Activated CD8-positive, alpha-beta memory T cell treated with anti-CD3 and anti-CD28 coated beads, Interleukin-2, amount 50 U/mL, for 48 hours (primary cell): ENCODE measurements around the gene POLR2J.
"Not testable (repeated sequence)": the region's sequence is repeated elsewhere in the genome, so short reads cannot be mapped to it uniquely, and the experiment has no call there.

ENCODE experiments used
- DNase-seq: peaks from one replicate; pipeline ENCODE4 v3.0.0-alpha.2; 2020

The POLR2J gene

DNA sequence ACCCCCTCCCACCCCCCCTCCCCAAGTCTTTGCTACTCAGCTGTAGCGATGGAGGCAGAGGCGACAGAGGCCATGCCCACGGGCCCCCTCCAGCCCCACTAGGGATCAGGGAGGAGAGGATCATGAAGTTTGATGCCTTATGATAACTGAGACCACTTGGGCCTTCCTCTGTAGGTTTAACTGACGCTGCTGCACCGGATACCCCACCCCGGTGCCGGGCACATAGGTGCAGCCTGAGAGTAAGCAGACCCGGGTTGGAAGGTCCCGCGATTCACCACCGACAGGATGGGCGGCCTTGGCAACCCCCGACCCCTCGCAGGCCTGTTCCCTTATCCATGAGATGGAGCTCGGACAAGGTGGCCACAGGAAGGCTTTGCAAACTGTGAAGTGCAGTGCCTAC is 15.3 kb upstream of the POLR2J start:
- DNase-seq: not testable (repeated sequence)

DNA sequence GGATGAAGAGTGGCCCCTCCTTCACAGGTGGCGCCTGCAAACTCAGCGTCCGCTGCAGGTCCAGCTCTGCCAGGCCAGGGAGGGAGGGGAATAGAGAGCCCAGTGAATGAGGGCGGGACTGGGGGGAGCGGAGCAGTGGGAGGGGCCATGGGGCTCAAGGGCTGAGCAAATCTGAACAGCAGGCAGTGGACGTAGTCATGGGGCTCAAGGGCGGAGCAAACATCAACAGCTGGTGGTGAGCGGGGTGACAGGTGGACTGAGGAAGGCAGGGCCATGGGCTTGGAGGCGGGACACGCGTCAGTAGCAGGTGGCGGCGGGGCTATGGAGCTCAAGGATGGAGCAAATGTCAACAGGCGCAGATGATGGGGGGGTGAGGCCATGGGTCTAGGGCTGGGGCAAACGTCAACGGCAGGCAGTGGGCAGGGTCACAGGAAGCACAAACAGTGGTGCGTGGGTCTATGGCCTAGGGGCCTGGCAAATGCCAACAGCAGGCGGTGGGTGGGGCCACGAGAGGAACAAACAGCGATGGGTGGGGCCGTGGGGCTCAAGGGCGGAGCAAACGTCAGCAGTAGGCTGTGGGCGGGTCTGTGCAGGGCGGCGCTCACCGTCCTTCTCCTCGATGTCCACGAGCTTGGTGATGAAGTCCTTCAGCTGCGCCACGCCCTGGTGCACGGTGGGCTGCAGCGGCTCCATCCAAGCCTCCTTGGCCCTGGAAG is 14.7 kb upstream of the POLR2J start:
- not testable (repeated sequence) for DNase-seq

DNA sequence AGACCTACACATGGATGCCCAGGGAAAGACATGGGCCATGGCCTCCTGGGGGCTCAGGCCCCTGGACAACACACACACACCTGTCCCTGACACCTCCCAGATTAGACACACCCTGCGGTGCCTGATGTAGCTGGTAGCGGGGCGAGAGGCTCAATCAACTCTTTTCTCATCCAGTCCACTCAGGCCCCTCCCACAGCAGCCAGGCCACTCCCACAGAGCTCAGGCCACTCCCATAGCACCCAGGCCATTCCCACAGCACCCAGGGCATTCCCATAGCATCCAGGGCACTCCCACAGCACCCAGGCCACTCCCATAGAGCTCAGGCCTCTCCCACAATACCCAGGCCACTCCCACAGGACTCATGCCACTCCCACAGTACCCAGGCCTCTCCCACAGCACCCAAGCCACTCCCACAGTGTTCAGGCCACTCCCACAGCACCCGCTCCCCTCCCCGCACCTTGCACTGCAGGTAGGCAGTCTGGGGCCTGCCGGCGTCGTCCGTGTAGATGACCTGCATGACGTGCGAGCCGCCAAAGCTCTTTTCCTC is 11.9 kb upstream of the POLR2J start:
- peak; percentile 82 for DNase-seq

DNA sequence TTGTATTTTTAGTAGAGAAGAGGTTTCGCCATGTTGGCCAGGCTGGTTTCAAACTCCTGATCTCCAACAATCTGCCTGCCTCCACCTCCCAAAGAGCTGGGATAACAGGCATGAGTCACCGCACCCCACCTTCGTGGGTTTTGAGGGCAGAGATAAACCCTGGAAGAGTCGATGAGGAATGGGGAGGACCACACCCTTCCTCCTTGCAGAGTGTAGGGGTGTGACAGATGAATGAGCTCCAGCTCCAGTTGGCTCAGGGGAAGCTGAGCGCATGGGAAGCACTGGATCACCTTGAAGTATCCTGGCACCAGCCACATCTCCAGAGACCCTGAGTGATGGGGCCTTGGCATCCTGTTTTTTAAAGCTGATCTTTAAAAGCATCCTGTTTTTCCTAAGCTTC is 5.6 kb upstream of the POLR2J start:
- DNase-seq: not testable (repeated sequence)

DNA sequence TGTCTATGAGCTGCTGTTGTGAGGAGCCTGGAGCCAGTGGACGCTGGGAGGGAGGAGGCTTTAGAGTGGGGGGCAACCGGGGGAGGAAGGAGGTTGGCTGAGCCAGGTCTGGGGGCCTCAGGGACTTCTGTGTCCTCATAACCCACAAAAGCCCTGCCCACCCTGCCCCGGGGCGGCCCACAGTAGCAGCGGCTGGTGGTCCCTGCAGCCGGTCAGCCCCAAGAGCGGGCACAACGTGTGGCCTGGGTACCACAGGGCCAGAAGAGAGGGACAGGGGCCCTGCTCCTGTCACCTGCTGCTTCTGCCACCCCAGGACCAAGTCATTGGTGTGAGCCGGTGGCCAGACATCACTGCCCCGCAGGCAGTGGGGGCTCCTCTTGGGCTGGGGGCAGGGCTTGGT is 3.2 kb upstream of the POLR2J start:
- DNase-seq: not testable (repeated sequence)

DNA sequence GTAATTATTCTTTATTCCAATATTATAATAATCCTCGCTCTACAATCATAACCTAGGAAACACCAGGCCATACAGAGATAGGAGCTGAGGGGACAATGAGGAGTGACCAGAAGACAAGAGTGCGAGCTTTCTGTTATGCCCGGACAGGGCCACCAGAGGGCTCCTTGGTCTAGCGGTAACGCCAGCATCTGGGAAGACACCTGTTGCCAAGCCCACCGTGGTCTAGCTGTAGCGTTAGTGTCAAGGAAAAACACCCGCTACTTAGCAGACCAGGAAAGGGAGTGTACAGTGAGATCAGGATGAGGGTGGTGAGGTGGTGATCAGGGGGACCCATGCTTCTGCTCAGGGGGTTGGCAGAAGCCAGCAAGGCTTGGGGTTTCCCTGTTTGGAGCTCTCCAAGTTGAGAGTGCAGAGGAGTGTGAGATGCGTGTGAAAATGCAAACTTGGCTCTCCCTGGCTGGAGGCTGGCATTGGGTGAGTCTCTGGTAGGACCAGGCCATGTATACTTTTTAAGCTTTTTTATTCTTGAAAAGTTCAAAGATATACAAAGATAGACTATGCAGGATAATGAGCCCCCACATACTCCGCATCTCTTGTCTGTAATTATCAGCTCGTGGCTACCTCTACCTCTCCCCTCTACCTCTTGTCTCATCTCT is 1.4 kb upstream of the POLR2J start:
- DNase-seq: peak; percentile 58

DNA sequence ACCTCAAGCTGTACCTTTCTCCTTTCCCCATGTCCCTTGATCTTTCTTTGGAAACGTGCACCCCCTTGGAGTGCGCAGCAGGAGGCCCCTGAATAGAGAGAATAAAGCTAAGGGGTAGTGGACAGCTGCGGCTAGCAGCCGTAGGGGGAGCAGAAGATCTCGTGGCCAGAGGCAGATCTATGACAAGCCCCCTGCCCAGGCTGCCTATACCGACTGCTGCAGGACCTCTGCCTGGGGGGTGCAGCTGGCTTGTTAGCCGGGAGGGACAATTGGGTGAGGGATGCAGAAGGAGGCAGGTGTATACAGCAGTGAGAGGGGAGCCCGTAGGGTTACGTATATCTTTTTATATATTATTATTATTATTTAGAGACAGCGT is 475 bp upstream of the POLR2J start:
- not testable (repeated sequence) for DNase-seq

DNA sequence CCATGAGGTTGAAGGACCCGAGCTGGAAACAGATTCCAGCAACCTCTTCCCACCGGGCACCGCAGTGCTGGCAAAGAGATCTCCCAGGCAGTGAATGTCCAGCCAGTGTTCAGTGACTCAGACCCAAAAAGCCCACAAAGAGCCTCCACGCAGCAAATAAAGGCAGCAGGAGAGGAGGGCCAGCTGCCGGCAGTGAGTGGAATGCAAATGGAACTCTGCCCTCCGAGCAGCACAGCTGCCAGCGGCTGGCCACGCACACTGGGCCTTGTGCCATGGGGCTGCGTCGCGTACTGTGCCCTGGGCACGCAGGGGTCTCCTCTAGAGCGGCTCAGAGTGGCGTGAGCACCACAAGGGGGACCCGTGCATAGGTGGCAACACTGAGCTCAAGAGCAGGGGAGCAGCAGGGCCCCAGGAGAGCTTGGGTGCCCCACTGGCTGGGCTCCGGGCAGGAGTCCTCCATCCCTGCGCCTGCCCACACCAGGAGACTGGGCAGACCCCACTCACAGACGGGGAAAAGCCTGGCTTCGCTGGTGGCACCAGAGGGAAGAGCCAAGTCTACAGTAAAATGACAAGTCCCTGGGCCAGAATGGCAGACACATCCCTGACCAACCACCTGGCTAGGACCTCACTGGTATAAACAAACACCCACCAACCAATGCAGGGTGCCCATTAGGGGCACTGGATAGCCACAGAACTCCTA is 3.8 kb downstream of the POLR2J start:
- DNase-seq: not testable (repeated sequence)

DNA sequence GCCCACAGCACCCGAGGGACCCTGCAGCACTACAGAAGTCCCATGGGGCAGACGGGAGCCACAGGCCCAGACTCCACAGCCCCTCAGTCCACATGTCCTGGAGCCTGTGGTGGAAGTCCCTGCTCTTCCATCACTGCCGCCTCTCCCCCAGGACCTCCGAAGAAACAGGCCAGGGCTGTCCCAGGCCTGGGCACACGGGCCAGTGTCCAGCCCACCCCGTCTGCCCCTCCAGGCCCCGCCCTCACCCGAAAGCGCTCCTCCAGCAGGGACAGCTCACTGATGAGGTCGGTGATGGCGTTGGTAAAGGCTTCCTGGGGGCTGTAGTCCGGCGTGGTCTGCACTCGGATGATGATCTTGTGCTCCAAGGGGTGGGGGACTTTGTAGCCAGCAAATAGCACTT is 4.6 kb downstream of the POLR2J start:
- DNase-seq: not testable (repeated sequence)

DNA sequence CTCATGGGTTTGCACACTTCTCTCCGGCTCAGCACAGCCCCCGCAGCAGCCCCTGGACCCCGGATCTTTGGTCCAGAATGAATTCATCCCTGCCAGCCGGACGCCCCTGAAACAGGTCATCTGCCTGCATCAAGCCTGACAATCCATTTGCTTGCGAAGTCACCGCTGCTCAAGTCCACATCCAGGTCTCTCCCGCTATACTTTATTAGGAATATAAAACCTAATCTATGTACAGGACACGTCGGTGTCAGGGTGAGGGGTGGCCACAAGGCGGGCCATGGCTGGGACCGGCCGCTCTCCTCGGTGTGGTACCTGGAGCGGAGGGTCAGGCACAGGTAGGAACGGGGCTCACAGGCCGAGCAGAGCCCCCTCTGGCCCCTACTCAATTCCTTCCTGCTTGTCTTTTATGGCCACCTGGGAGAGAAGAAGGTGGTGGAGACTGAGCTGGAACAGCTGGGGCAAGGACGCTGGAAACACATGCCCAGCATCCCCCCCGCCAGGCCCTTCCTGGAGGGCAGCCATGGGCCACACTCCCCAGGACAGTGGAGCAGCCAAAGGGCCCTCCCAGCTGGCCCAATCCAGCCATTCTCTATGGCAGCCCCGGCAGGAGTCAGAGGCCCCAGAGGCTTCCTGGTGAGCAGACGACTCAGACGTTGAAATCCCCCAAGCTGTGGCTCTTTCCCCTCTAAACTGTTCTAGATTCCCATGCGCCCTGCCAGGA is 5.3 kb downstream of the POLR2J start:
- peak; percentile 49 for DNase-seq

DNA sequence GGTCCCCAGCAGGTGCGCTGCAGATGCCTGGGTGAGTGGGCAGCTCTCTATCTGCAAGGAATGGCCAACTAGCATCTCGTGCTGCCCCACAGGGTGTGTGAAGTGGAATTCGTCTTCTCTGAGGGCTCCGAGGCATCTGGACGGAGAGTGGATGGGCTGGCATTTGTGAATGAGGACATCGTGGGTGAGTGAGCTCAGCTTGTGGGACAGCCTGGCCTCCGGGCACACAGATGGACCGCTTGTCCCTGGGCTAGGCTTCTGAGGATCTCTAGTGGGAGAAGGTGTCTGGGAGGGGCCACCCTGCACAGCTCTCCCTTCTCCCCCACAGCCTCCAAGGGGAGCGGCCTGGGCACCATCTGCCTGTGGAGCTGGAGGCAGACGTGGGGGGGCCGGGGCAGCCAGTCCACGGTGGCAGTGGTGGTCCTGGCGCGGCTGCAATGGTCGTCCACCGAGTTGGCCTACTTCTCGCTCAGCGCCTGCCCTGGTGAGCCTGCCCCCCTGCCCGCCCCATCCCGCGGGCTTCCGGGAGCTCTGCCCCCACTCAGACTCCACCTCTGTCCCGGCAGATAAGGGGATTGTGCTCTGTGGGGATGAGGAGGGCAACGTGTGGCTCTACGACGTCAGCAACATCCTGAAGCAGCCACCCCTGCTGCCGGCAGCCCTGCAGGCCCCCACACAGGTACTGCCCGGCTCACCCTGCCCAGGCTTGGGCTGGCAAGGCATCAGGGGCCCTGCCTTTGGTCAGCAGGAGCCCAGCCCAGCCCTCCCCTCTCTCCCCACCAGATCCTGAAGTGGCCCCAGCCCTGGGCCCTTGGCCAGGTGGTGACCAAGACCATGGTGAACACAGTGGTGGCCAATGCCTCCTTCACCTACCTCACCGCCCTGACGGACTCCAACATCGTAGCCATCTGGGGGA is 6.3 kb downstream of the POLR2J start:
- DNase-seq: no peak

DNA sequence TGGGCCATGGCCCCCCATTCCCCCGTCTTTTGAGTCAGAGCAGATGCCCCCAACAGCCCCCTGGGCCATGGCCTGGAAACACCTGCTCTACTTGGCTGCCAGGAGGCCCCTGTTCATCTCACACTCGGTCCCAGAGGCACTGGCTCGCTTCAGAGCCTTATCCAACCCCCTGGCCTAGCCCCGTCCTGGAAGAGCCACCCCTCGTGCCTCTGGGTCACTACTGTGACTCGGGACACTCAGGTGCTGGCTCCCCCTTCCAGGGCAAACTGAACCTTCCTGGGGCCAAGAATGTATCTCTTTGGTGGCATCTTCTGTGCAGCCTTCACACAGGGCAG is 7.0 kb downstream of the POLR2J start:
- no peak for DNase-seq

DNA sequence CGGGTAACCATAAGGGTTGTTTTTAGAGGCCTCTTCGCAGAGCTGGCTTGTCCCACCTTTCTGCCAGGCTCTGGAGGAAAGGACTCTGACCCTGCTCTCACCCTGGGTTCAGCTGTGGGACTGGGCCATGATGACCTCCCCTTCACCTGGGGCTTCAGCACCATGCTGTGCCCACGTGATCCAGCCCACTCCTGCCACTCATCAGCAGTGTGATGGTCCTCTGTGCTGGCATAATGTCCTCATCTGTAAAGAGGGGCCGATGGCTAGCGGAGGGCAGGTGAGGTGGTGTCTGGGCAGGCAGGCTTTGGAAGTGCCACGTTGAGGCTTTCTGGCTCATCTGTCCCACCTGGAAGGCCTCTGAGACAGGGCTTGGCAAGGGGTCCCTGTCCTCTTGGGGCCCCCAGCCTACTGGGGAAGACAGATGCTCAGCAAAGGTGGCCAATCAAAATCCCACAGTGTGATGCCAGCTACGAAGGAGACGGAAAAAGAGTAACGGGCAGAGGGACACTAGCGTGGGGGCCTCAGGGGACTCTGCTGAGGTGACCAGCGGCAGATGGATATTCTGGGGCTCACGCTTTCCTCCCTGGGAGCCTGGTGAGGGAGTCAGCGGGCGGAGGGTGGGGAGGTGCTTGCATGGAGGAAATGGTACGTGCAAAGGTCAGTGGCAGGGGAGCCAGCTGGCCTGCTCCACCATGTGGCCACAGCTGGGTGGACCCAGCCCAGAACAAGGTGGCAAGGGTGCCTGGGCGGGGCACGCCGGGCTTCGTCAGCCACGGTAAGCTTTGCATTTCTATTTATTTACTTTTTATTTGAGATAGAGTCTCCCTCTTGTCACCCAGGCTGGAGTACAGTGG is 8.5 kb downstream of the POLR2J start:
- DNase-seq: no peak

DNA sequence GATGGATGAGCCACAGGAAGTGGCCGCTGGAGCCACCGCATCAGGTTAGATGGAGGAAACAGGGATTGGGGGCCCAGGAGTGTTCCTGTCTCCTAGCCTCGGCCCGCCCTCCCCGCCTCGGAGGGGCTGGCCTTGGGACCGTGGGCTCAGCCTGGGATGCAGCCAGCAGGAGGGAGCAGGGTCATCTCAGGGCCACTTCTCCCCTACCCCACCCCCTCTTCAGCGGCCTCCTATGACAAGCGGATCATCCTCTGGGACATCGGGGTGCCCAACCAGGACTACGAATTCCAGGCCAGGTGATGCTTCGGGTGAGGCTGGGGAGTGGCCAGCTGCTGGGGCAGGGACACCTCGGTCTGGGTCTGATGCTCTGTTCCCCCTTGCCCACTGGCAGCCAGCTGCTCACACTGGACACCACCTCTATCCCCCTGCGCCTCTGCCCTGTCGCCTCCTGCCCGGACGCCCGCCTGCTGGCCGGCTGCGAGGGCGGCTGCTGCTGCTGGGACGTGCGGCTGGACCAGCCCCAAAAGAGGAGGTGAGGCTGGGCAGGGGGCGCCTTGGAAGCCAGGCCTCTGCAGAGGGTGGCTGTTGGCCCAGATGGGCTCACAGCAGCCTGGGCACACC is 9.3 kb downstream of the POLR2J start:
- DNase-seq: no peak

DNA sequence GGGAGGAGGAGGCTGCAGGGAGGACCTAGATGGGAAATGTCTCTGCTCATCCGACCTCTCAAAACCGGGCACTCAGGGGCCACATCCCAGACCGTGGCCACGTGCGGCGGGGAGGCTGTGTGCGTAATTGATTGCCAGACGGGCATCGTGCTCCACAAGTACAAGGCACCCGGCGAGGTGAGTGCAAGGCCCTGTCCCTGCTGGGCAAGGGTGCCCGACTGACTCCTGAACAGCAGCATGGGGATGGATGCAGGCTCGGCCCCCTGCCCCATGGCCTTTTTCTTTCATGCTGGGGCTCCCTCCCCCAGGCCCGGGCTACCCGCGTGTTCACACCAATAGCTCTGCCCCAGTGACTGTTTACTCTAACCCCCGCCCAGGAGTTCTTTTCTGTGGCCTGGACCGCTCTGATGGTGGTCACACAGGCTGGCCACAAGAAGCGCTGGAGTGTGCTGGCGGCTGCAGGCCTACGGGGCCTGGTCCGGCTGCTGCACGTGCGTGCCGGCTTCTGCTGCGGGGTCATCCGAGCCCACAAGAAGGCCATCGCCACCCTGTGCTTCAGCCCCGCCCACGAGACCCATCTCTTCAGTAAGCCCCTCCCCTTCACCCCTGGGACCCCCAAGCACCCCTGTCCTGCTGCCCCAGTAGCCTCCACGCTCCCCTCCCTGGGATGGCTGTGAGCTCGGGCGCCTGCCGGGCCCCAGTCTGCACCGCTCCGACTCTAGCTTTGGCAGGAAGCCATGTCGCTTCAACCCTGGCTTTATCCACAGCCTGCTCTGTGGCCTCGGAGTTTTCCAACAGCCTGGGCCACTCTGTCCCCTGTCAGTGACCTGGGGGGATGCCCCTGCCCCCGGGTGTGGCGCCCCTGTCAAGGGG is 10.0 kb downstream of the POLR2J start:
- DNase-seq: no peak

DNA sequence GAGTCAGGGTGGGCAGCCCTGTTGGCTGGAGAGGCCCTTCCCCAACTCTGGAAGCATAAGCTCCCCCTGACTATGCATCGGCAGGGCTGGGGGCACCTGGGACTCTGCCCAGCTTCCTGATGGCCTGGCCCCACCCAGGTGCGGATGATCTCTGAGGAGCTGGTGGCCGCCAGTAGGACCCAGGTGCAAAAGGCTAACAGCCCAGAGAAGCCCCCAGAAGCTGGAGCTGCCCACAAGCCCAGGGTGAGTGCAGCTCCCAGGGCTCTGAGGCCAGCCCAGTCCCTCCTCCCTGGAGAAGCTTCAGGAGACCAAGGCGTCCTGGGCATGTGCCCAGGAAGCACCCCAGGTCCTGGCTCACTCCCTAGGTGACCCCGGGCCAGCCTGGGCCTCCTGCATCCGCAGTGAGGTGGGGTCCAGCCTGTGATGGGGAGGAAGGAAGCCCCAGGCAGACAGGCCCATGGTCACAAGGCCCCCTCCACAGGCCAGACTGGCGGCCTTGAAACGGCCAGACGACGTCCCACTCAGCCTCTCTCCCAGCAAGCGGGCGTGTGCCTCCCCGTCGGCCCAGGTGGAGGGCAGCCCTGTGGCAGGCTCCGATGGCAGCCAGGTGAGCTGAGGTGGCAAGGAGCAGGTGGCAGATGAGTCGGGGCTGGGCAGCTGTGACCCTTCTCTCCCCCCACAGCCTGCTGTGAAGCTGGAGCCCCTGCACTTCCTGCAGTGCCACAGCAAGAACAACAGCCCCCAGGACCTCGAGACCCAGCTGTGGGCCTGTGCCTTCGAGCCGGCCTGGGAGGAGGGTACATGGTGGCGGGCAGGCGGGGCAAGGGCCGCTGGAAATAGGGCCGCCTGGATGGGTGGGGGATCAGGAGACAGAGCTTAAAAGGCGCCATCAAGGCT is 10.9 kb downstream of the POLR2J start:
- DNase-seq: no peak

DNA sequence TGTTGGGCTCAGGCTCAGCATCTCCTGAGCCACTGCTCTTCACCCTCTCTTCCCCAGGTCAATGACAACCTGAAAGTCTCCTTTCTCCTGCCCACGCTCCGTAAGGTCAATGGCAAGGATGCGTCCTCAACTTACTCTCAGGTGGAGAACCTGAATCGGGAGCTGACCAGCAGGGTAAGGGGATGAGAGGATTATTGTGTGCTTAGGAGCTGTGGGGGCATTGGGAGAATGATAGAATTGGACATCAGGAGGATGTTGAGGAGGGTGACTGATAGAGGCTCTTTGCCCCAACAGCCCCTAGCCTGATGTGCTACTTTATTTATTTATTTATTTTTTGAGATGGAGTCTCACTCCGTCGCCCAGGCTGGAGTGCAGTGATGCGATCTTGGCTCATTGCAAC is 12.6 kb downstream of the POLR2J start:
- no peak for DNase-seq

DNA sequence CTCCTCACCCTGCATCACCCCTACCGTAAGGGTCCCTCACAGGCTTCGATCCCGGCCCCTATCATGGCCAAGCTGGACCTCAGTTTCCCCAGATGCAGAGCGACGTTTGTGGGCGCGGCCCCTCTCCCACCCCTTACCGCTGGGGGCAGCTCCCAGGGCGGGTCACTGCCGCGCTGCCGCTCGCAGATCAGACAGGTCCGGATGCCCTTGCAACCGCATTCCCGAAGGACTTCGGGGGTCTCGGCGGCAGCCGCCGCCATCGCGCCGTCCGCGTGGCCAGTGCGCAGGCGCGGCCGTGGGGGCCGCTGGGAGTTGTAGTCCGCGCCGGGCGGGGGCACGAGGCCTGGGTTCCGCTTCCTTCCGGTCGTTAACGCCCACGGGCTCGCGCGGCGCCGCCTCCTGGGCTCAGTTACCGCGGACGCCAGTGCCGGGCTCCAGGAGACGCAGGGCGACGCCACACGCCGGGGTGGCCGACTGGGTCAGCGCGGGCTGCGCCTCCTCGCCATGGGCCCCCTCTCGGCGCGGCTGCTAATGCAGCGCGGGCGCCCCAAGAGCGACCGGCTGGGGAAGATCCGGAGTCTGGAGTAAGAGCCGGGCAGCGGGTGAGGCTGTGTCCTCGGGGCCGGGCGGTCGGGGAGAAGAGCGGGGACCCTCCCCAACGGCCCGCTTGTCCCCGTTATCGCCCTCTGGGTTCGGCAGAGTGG is 14.0 kb downstream of the POLR2J start, which contains the start of the genes ALKBH4 and LRWD1:
Gene ALKBH4 (minus strand): TSS at position 287 of the 704 bp plus-strand sequence. CDS start 27 bp downstream, at position 260.
Gene LRWD1 (plus strand): TSS at position 408 of the 704 bp plus-strand sequence. CDS start 97 bp downstream, at position 505.
- DNase-seq: peak; percentile 99
